Mesodermal cell (in vitro differentiated cells): ENCODE measurements around the gene PPP1R16B.

Experiments used
- H3K27ac ChIP-seq: 2 replicates; pipeline ENCODE4 v1.7.0; 2013; ENCODE audit warnings: mild to moderate bottlenecking, low read depth, low read length, moderate library complexity; ENCODE audit not compliant: severe bottlenecking
- H3K36me3 ChIP-seq: 2 replicates; pipeline ENCODE4 v1.7.1; 2013; ENCODE audit warnings: mild to moderate bottlenecking, low read length, moderate library complexity; ENCODE audit not compliant: control insufficient read depth, insufficient read depth
- H3K4me1 ChIP-seq: one replicate; pipeline ENCODE4 v1.7.1; 2013; ENCODE audit warnings: mild to moderate bottlenecking, low read length; ENCODE audit not compliant: insufficient read depth, control insufficient read depth, poor library complexity, severe bottlenecking
- H3K4me3 ChIP-seq: 2 replicates; pipeline ENCODE4 v1.7.0; 2013; ENCODE audit warnings: low read length, control low read depth, mild to moderate bottlenecking; ENCODE audit not compliant: insufficient read depth, poor library complexity, severe bottlenecking; ENCODE audit errors: extremely low read depth
- H3K9me3 ChIP-seq: 2 replicates; pipeline ENCODE4 v1.7.1; 2013; ENCODE audit warnings: mild to moderate bottlenecking, low read length, moderate library complexity; ENCODE audit not compliant: control insufficient read depth
- WGBS, 2 experiments: methylation state at CpG; one replicate each; pipeline ENCODE4 v1.1.5; 2013; ENCODE audit warnings: missing lambda C conversion rate in 2 of 2; ENCODE audit not compliant: insufficient coverage in 2 of 2; 5-methylcytosine and 5-hydroxymethylcytosine counted together

Gene PPP1R16B

DNA sequence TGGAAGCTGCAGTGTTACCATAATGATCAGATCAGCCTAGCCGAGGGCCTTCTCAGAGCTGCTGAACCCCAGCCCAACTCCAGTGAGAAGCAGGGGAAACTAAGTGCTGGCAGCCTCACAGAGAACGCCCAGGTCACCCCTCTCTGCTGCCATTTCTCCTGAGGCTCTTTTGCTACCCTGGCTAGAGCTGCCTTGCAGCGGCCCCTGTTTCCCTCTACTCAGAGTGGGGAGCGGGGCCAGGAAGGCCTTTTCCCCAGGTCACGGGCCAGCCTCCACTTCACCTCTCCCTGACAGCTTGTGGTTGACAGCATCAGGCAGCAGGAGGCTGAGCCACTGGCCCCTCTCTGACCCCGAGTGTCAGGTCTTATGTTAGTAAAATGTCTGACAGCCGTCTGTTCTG lies 34.5 kb upstream of the PPP1R16B start:
- Histone ChIP-seq H3K4me3 (no peak overlapping the region), H3K4me1 (no peaks in the 10 kb centered on the region), H3K27ac (no peak overlapping the region), H3K36me3 (peaks cover 83% of the 10 kb centered on the region), H3K9me3 (no peaks in the 10 kb centered on the region)
- WGBS, 2 experiments = 87 to 96% methylated on average over 6 of the region's 7 CpGs

DNA sequence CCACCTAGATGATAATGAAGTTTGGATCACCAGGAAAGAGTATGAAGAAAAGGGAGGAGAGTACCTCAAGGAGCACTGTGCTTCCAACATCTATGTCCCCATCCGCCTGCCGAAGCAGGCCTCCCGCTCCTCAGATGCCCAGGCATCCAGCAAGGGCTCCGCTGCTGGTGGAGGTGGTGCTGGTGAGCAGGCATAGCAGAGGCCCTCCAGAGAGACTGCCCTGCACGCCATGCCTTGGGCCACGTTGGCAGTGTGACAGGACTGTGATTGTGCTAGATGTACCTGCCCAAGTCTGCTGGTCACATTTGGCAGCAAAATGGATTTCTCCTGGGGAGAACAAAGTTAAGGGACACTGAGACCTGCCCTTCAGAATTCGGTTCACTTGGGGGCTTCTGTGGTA lies 33.9 kb upstream of the PPP1R16B start:
- H3K36me3 ChIP-seq = peaks cover 89% of the 10 kb centered on the region

DNA sequence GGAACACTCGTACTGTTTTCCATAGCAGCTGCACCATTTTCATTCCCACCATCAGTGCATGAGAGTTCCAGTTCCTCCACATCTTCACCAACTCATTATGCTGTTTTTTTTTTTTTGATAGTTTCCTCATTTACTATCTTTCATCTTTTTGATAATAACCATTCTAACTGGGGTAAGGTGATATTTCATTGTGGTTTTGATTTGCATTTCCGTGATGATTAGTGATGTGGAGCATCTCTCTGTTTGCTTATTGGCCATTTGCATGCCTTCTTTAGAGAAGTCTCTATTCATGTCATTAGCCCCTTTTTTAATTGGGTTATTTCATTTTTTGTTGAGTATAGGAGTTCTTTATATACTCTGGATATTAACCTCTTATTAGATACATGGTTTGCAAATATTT lies 31.3 kb upstream of the PPP1R16B start:
- Histone ChIP-seq H3K4me3 (no peak overlapping the region), H3K9me3 (no peaks in the 10 kb centered on the region), H3K36me3 (peaks cover 72% of the 10 kb centered on the region), H3K27ac (no peak overlapping the region), H3K4me1 (no peaks in the 10 kb centered on the region)
- no CpG with 5 or more reads among the region's 2 CpGs for WGBS, 2 experiments

More for the DNA sequence above, 33.9 kb upstream of the PPP1R16B start:
- Histone ChIP-seq H3K9me3 (no peaks in the 10 kb centered on the region), H3K4me3 (no peak overlapping the region), H3K4me1 (no peaks in the 10 kb centered on the region), H3K27ac (no peak overlapping the region)
- 95 to 98% methylated on average over 6 to 7 of the region's 7 CpGs for WGBS, 2 experiments

DNA sequence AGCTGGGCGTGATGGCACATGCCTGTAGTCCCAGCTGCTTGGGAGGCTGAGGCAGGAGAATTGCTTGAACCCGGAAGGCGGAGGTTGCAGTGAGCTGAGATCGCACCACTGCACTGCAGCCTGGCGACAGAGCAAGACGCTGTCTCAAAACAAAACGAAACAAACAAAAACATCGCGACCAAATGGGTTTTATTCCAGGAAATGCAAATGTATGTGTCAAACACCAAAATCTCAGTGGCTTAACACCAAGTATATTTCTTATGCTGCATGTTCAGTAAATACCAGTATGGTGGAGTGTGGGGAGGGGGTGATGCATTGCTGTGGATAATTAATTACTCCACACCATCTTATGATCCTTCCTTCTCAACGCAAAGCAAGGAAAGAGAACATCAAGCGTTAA lies 29.1 kb upstream of the PPP1R16B start:
- H3K4me1 ChIP-seq = no peaks in the 10 kb centered on the region
- no peak overlapping the region for H3K27ac ChIP-seq
- H3K4me3 ChIP-seq = no peak overlapping the region
- no peaks in the 10 kb centered on the region for H3K9me3 ChIP-seq
- 96 to 98% methylated on average over 7 to 9 of the region's 11 CpGs for WGBS, 2 experiments
- peaks cover 53% of the 10 kb centered on the region for H3K36me3 ChIP-seq

DNA sequence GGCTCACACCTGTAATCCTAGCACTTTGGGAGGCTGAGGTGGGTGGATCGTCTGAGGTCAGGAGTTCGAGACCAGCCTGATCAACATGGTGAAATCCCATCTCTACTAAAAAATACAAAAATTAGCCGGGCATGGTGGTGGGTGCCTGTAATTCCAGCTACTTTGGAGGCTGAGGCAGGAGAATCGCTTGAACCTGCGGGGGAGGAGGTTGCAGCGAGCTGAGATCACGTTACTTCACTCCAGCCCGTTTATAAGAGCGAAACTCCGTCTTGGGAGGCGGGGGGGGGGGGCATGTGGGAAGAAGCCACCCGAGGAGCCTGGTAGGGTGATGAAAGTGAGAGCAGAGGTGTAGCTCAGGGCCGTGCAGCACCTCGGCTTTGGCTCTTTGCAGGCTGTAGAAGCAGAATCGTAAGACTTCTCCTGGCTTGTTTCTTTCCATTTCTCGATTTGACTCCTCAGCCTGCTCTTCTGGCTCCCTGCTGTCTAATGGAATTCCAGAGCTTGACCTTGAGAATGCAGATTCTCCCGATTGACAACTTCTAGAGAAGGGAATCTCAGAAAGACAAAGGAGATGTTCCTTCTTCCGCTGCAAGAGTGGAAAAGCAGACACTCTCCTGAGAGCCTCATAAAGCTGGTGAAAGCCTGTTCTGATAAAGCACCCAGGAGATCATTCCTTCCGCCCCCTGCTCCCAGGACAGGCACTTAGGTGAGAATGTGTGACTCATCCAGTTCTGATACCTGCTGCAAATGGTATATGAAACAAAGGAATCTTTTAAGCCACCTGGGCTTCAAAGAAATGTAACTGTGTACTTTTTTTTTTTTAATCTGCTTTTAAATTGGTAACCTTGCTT lies 26.0 kb upstream of the PPP1R16B start:
- Histone ChIP-seq H3K9me3 (no peaks in the 10 kb centered on the region), H3K4me3 (no peak overlapping the region), H3K36me3 (peaks cover 22% of the 10 kb centered on the region), H3K27ac (no peak overlapping the region), H3K4me1 (no peaks in the 10 kb centered on the region)
- WGBS, 2 experiments = 21 to 23% methylated on average over 9 to 15 of the region's 19 CpGs

DNA sequence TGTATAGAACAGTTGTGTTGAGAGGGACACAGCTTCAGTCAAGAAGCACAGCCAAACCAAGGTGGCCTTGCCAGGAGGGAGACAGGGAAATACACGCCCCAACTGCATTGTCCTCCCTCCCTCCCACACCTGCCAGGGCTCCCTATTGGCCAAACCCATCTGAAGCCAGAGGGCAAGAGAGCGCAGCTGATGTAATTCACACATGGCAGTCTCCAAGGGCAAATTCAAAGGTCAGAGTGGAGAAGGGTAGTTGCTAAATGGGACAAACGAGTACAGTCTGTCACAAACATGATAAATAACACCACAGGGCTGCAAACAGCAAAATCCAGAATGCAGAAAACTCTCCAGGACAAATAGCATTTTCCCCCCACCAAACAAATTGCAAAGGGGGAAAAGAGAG lies 23.2 kb upstream of the PPP1R16B start:
- WGBS, 2 experiments = 80% methylated on average over 1 of the region's 3 CpGs; no CpG with 5 or more reads in 1 of the 2 experiments
- Histone ChIP-seq H3K4me3 (no peak overlapping the region), H3K36me3 (no peaks in the 10 kb centered on the region), H3K27ac (no peak overlapping the region), H3K4me1 (no peaks in the 10 kb centered on the region), H3K9me3 (no peaks in the 10 kb centered on the region)

DNA sequence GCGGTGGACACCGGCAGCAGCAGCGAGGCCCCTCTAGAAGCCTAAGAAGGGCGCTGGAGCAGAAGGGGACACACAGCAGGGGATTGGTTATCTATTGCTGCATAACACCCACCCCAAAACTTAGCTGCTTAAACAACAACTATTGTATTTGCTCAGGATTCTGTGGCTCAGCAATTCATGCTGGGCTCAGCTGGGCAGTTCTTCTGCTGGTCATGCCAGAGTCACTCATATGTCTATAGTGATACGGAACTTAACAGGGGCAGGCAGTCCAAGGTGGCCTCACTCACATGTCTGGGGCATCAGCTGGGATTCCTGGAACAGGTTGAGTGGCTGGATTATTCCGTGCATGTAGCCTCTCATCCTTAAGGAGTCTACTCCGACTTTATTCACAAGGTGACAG lies 17.6 kb upstream of the PPP1R16B start:
- Histone ChIP-seq H3K4me1 (no peaks in the 10 kb centered on the region), H3K27ac (no peak overlapping the region), H3K9me3 (no peaks in the 10 kb centered on the region), H3K4me3 (no peak overlapping the region), H3K36me3 (no peaks in the 10 kb centered on the region)
- 90 to 97% methylated on average over 6 of the region's 7 CpGs for WGBS, 2 experiments

DNA sequence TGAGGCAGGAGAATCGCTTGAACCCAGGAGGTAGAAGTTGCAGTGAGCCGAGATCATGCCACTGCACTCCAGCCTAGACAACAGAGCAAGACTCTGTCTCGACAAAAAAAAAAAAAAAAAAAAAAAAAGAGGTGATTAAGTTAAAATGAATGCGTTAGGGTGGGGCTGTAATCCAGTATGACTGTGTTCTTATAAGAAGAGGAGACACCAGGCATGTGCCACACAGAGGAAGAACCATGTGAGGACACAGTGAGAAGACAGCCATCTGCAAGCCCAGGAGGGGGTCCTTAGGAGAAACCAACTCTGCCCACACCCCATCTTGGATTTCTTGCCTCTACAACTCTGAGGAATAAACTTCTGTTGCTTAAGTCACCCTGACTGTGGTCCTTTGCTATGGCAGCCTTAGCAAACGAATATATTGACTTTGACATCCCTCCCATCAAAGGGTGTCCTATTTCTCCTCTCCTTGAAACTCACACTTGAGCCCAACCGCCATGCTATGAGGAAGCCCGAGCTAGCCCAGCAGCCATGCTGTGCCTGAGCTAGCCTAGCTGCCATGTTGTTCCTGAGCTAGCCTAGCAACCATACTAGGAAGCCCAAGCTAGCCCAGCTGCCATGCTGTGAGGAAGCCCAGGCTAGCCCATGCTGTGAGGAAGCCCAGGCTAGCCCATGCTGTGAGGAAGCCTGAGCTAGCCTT lies 15.8 kb upstream of the PPP1R16B start:
- Histone ChIP-seq H3K36me3 (no peaks in the 10 kb centered on the region), H3K4me3 (no peak overlapping the region), H3K9me3 (no peaks in the 10 kb centered on the region), H3K4me1 (no peaks in the 10 kb centered on the region), H3K27ac (no peak overlapping the region)
- WGBS, 2 experiments = 86 to 92% methylated on average over 3 to 4 of the region's 7 CpGs

DNA sequence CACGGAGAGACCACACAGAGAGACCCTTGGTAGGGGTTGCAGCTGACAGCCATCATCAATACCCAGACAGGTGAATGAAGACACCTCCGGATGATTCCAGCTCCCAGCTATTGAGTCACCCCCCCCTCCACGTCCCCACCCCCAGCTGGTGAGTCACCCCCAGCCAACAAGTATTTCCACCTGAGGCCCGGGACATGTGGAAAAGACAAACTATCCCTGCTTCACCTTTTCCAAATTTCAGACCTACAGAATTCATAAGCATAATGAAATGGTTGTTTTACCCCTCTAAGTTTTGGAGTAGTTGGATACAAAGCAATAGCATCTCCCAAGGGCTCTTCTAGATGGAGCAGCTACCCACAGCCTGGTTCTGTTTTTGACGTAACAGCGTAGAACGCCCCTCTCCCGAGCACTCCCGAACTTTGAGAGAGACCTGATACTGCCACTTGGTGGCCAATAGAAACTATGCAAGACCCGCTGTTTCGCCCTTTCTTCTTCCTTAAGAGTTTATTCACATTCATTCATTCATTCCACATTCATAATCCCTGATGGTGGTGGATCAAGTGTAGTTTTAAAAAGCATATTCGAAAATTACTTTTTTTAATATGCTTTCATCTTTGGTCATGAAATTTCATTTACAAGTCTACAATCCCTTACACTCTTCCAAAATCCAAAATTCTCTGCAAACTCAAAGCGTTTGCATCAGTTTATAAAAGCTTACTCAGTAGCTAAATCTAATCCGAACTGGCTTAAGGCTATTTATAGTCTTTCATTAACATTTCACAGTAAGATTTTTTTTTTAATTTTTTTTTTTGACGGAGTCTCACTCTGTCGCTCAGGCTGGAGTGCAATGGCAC lies 15.1 kb upstream of the PPP1R16B start:
- WGBS, 2 experiments = 50 to 62% methylated on average over 9 to 12 of the region's 16 CpGs
- Histone ChIP-seq H3K27ac (no peak overlapping the region), H3K4me3 (no peak overlapping the region), H3K36me3 (no peaks in the 10 kb centered on the region), H3K9me3 (no peaks in the 10 kb centered on the region), H3K4me1 (no peaks in the 10 kb centered on the region)

DNA sequence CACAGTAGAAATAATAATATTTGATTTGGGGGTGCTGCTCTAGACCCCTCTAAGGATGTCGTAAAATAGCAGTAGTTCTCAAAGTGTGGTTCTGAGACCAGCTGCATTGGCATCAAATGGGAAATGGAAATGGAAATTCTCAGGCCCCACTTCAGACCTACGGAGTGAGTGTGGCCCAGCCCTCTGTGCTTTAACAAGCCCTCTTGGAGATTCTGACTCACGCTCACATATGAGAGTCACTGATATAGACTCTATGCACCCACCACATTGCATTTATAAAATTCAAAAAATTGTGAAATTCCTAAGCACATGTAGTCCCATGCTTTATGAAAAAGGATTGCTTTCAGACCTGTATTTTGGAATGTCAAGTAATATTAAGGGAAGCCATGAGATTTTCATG lies 14.2 kb upstream of the PPP1R16B start:
- 90 to 93% methylated on average over 2 to 3 of the region's 3 CpGs for WGBS, 2 experiments
- H3K4me1 ChIP-seq = no peaks in the 10 kb centered on the region
- H3K27ac ChIP-seq = no peak overlapping the region
- no peaks in the 10 kb centered on the region for H3K36me3 ChIP-seq
- no peaks in the 10 kb centered on the region for H3K9me3 ChIP-seq
- no peak overlapping the region for H3K4me3 ChIP-seq
